SU-DHL-6 (cell line): ENCODE measurements around the gene NPPA.

ENCODE experiments used
- H2AFZ ChIP-seq: fragments of 200-600 bp; sonication (generic); 2 replicates; pipeline ENCODE4 v1.6.1; 2014; ENCODE audit warnings: low read depth, mild to moderate bottlenecking, moderate library complexity, mixed read lengths, antibody characterized with exemption, low read length; ENCODE audit not compliant: severe bottlenecking
- H3F3A ChIP-seq: fragments of 200-600 bp; shearing (Covaris generic); 2 replicates; pipeline ENCODE4 v1.6.0; 2016; ENCODE audit warnings: antibody characterized with exemption, mild to moderate bottlenecking; ENCODE audit not compliant: insufficient read depth
- H3K27ac ChIP-seq: fragments of 200-600 bp; sonication (generic); 2 replicates; pipeline ENCODE4 v1.5.1; 2016; ENCODE audit warnings: low read depth, mild to moderate bottlenecking, low read length, moderate library complexity, mixed read lengths
- H3K27me3 ChIP-seq: fragments of 200-600 bp; sonication (generic), shearing (Covaris generic); 2 replicates; pipeline ENCODE4 v1.6.0; 2014; ENCODE audit warnings: mild to moderate bottlenecking, low read length
- H3K36me3 ChIP-seq: fragments of 200-600 bp; sonication (generic); 2 replicates; pipeline ENCODE4 v1.6.1; 2014; ENCODE audit warnings: mild to moderate bottlenecking, low read length, mixed read lengths
- H3K4me2 ChIP-seq: fragments of 300-600, 200-600 bp; shearing (Covaris generic), sonication (generic); 2 replicates; pipeline ENCODE4 v1.6.0; 2014; ENCODE audit warnings: low read length, low read depth, mild to moderate bottlenecking; ENCODE audit not compliant: poor library complexity, severe bottlenecking
- H3K4me3 ChIP-seq: fragments of 200-600 bp; sonication (generic); 2 replicates; pipeline ENCODE4 v1.5.1; 2014; ENCODE audit warnings: antibody characterized with exemption, low read length, mild to moderate bottlenecking, mixed read lengths; ENCODE audit not compliant: insufficient read depth, poor library complexity, severe bottlenecking
- H3K79me2 ChIP-seq: fragments of 200-600 bp; sonication (generic); 2 replicates; pipeline ENCODE4 v1.6.1; 2014; ENCODE audit warnings: mild to moderate bottlenecking, low read length, moderate library complexity; ENCODE audit not compliant: insufficient read depth
- H3K9ac ChIP-seq: fragments of 200-600 bp; sonication (generic); 2 replicates; pipeline ENCODE4 v1.7.0; 2014; ENCODE audit warnings: mild to moderate bottlenecking, low read length
- H3K9me2 ChIP-seq: fragments of 200-600 bp; sonication (generic); replicated peaks from 2 replicates; pipeline ENCODE4 v1.6.1; 2014; ENCODE audit warnings: low read length; ENCODE audit not compliant: insufficient read depth
- H3K9me3 ChIP-seq: fragments of 200-600 bp; sonication (generic); 2 replicates; pipeline ENCODE4 v1.6.1; 2014; ENCODE audit warnings: low read length, mixed read lengths; ENCODE audit not compliant: insufficient read depth
- H4K20me1 ChIP-seq: fragments of 200-600 bp; sonication (generic); 2 replicates; pipeline ENCODE4 v1.6.1; 2014; ENCODE audit warnings: low read depth, mild to moderate bottlenecking, antibody characterized with exemption, low read length, moderate library complexity, mixed read lengths
- CTCF ChIP-seq: fragments of 200-600 bp; sonication (generic); IDR thresholded peaks from one replicate; pipeline ENCODE4 v1.5.1; 2017; ENCODE audit warnings: antibody characterized with exemption, mild to moderate bottlenecking, low read length, moderate library complexity; ENCODE audit not compliant: insufficient read depth, poor library complexity, severe bottlenecking
- EZH2phosphoT487 ChIP-seq: fragments of 200-600 bp; sonication (generic), shearing (Covaris generic); conservative IDR thresholded peaks from 2 replicates; pipeline ENCODE4 v1.6.1; 2018; ENCODE audit warnings: mild to moderate bottlenecking, antibody characterized with exemption, low read length, moderate library complexity, mixed read lengths

Gene NPPA

DNA sequence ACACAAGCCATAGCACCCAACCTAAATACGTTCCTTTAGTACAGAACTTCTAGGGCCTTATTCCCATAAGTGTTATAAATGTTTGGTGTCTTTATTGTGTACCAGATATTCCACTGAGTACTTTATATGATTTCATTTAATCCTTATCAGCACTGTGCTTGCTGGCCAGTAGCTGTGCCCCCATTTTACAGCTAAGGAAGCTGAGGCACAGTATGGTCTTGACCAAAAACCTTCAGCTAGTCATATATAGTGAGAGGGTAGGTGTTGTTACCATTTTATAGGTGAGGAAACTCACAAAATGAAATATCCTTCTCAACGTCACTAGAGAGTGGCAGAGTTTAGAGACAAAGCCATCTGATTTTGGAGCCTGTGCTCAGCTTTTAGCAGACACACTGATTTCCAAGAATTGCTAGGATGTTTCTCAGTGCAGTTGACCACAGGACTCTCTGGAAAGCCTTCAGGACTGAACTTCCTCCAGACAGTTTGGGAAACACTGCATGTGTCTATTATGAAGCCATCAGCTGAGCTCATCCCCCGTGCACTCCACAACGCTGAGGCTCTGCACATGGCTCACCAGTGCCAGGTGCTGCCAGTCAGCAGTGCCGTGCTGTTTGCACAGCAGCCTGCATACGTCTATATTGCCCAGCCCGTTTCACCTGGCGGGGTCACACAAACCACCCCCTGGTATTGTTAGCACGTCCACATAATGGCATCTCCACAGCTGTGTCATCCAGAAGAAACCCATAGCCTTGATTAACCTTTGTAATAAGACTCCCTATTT is 15.4 kb downstream of the NPPA start:
- no peaks in the 10 kb centered on the region for H3F3A ChIP-seq
- H4K20me1 ChIP-seq = no peaks in the 10 kb centered on the region
- no peaks in the 10 kb centered on the region for H3K9me3 ChIP-seq
- H3K36me3 ChIP-seq = peaks cover 4% of the 10 kb centered on the region; the same call in 1 of the 2 replicates
- no peaks in the 10 kb centered on the region for H3K79me2 ChIP-seq
- no peaks in the 10 kb centered on the region for H3K9me2 ChIP-seq
- no peak overlapping the region for H2AFZ ChIP-seq
- H3K27ac ChIP-seq = no peak overlapping the region
- H3K9ac ChIP-seq = no peak overlapping the region
- H3K4me2 ChIP-seq = no peak overlapping the region
- H3K27me3 ChIP-seq = no peaks in the 10 kb centered on the region
- H3K4me3 ChIP-seq = no peak overlapping the region
- TF ChIP-seq CTCF = no peak
- no peak for TF ChIP-seq EZH2phosphoT487

DNA sequence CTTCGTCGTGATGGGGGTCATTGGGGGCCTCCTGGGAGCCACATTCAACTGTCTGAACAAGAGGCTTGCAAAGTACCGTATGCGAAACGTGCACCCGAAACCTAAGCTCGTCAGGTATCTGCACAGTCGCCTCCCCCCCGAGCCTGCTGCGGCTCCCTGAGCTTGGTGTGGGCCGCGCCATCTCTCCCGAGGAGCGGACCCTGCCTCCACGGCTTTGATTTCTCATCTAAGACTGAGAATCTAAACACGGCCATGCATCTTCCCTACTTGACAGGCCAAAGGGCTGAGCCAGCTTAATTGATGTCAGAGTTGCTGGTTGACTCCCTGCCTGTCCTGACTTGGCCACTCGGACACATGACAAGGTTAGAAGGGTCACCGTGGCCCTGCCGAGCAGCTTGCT is 19.1 kb downstream of the NPPA start:
- no peak overlapping the region for H3K9ac ChIP-seq
- H3K36me3 ChIP-seq = peaks cover 4% of the 10 kb centered on the region; the same call in 1 of the 2 replicates

GRCh38 chr1:11826946-11827345 is 20.6 kb downstream of the NPPA start:
- TF ChIP-seq CTCF (no peak), EZH2phosphoT487 (no peak)
- H4K20me1 ChIP-seq = no peaks in the 10 kb centered on the region
- H3K4me2 ChIP-seq = no peak overlapping the region
- H3K9me2 ChIP-seq = no peaks in the 10 kb centered on the region
- H3K4me3 ChIP-seq = no peak overlapping the region
- no peaks in the 10 kb centered on the region for H3K79me2 ChIP-seq
- no peaks in the 10 kb centered on the region for H3K27me3 ChIP-seq
- H3F3A ChIP-seq = no peaks in the 10 kb centered on the region
- H3K27ac ChIP-seq = no peak overlapping the region
- no peak overlapping the region for H3K9ac ChIP-seq
- no peak overlapping the region for H2AFZ ChIP-seq
- H3K9me3 ChIP-seq = no peaks in the 10 kb centered on the region
- peaks cover 4% of the 10 kb centered on the region; the same call in 1 of the 2 replicates for H3K36me3 ChIP-seq

More for the DNA sequence above, 19.1 kb downstream of the NPPA start:
- no peaks in the 10 kb centered on the region for H3F3A ChIP-seq
- no peak overlapping the region for H3K27ac ChIP-seq
- no peaks in the 10 kb centered on the region for H3K79me2 ChIP-seq
- no peaks in the 10 kb centered on the region for H3K9me2 ChIP-seq
- H3K4me2 ChIP-seq = no peak overlapping the region
- H3K27me3 ChIP-seq = no peaks in the 10 kb centered on the region
- no peaks in the 10 kb centered on the region for H3K9me3 ChIP-seq
- no peaks in the 10 kb centered on the region for H4K20me1 ChIP-seq
- no peak overlapping the region for H2AFZ ChIP-seq
- H3K4me3 ChIP-seq = no peak overlapping the region
- no peak for TF ChIP-seq EZH2phosphoT487
- no peak for TF ChIP-seq CTCF
